HPDE6-E6E7 (cell line): ENCODE results near the gene CSKMT.

Experiments
- DNase-seq: peaks from one replicate; pipeline ENCODE4 v3.0.0; 2011; ENCODE audit warnings: missing footprints; ENCODE audit errors: extremely low spot score

The CSKMT gene

GRCh38 chr11:62716816-62717215, 51.7 kb downstream of the CSKMT start:
- no peak for DNase-seq
